ENCODE data around the gene TMC1. TPM values are rescaled to one million over a fixed set of nuclear protein-coding genes. Genes with fewer than 3 reads are reported as not detected.

Gene TMC1
- total and polyA plus RNA-seq, 9 donors: 0.12 to 1.4 (median 0.48) TPM

DNA sequence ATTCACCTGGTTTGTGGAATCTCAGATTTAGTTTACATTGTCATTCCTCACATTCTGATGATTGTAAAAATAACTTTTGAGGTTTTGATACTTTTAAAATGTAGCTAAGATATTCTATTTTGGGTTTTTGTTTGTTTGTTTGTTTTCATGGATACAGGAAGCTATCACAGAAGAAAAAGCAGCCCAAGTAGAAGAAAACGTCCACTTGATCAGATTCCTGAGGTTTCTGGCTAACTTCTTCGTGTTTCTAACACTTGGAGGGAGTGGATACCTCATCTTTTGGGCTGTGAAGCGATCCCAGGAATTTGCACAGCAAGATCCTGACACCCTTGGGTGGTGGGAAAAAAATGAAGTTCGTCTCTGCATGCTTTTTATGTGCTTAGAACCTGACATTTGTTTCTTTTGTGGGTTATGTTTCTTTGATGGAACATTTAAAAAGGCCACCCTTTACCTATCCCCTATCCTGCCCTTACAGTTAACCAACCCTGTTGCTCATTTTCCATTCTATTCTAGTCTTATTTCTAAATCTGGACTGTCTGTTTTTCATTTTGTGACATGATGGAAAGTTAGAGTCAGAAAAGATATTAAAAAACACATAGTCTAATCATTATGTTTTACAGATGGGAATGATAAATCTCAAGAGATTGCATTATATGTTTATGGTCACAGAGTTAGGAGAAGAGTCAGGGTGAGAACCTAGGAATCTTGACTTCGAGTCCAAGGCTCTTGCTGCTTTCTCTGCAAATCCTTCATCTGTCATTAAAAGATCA, 267.7 kb downstream of the TMC1 start:
- 40 to 43% (median 42%) methylated on average over 5 of the region's 5 CpGs for WGBS, 3 donors
- Histone ChIP-seq H3K36me3 (no peaks in the 10 kb centered on the region), H3K27ac (no peak overlapping the region), H3K27me3 (no peaks in the 10 kb centered on the region), H3K4me1 (ENCODE audit: insufficient read depth) (no peaks in the 10 kb centered on the region), H3K4me3 (no peak overlapping the region), H3K9me3 (no peaks in the 10 kb centered on the region)
- DNase-seq: no peak
- TF ChIP-seq POLR2A (IDR thresholded peaks at IDR 0.05): no peak
- no peak for TF ChIP-seq EP300 (IDR thresholded peaks at IDR 0.05)
- TF ChIP-seq, protein P1, sequence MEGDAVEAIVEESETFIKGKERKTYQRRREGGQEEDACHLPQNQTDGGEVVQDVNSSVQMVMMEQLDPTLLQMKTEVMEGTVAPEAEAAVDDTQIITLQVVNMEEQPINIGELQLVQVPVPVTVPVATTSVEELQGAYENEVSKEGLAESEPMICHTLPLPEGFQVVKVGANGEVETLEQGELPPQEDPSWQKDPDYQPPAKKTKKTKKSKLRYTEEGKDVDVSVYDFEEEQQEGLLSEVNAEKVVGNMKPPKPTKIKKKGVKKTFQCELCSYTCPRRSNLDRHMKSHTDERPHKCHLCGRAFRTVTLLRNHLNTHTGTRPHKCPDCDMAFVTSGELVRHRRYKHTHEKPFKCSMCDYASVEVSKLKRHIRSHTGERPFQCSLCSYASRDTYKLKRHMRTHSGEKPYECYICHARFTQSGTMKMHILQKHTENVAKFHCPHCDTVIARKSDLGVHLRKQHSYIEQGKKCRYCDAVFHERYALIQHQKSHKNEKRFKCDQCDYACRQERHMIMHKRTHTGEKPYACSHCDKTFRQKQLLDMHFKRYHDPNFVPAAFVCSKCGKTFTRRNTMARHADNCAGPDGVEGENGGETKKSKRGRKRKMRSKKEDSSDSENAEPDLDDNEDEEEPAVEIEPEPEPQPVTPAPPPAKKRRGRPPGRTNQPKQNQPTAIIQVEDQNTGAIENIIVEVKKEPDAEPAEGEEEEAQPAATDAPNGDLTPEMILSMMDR (IDR thresholded peaks at IDR 0.05): no peak
- intact Hi-C loops (cut with DNase I): no loop called here

DNA sequence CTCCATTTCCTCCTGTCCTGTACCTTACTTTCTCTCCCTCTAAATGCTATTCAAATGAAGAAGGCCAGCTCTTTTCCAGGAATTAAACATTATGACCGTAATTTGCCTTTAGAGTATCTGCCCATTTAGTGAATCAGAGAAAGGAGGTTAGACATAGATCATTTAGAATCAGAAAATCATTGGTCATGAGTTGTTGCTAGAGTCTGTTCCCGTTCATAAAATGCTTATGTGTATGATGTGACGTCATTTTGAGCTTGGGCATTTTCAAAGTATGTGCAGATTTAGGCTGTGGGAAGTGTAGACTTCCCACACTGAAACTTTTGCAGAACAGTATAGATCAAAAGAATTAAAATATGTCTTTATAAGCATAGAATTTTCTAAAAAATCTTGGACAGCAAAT, 268.5 kb downstream of the TMC1 start:
- intact Hi-C loops (cut with DNase I): no loop called here
- H3K4me3 ChIP-seq: no peak overlapping the region
- no peaks in the 10 kb centered on the region for H3K27me3 ChIP-seq
- H3K9me3 ChIP-seq: no peaks in the 10 kb centered on the region
- H3K4me1 ChIP-seq (ENCODE audit: insufficient read depth): no peaks in the 10 kb centered on the region
- 91 to 92% (median 92%) methylated on average over 3 of the region's 3 CpGs for WGBS, 3 donors
- H3K27ac ChIP-seq: no peak overlapping the region
- TF ChIP-seq POLR2A (IDR thresholded peaks at IDR 0.05) (no peak), EP300 (IDR thresholded peaks at IDR 0.05) (no peak)
- TF ChIP-seq, protein P1 (IDR thresholded peaks at IDR 0.05): no peak
- DNase-seq: no peak
- no peaks in the 10 kb centered on the region for H3K36me3 ChIP-seq

DNA sequence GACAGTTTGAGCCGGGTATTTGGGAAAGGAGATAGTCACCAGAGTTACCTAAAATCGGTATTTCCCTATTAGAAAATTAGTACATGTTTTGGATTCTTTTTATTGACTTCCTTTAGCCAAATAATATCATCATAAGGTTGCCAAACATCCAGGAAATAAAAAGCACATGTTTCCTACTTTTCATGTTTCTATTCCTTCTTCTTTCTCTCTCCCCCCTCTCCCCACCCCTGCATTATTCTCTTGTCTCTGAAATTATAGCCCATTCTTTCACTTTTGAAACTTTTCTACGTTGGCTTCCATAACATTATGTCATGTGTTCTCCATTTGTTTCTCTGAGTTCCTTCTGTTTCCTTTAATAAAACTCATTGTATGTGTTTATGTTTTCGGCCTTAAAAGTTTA, 269.6 kb downstream of the TMC1 start:
- intact Hi-C loops (cut with DNase I): no loop called here
- Histone ChIP-seq H3K36me3 (no peaks in the 10 kb centered on the region), H3K4me1 (ENCODE audit: insufficient read depth) (no peaks in the 10 kb centered on the region), H3K9me3 (no peaks in the 10 kb centered on the region), H3K27me3 (no peaks in the 10 kb centered on the region), H3K4me3 (no peak overlapping the region), H3K27ac (no peak overlapping the region)
- WGBS, 3 donors: 51 to 71% (median 64%) methylated on average over 4 of the region's 4 CpGs
- TF ChIP-seq, protein P1 (IDR thresholded peaks at IDR 0.05): no peak
- TF ChIP-seq EP300 (IDR thresholded peaks at IDR 0.05) (no peak), POLR2A (IDR thresholded peaks at IDR 0.05) (no peak)
- DNase-seq: no peak

DNA sequence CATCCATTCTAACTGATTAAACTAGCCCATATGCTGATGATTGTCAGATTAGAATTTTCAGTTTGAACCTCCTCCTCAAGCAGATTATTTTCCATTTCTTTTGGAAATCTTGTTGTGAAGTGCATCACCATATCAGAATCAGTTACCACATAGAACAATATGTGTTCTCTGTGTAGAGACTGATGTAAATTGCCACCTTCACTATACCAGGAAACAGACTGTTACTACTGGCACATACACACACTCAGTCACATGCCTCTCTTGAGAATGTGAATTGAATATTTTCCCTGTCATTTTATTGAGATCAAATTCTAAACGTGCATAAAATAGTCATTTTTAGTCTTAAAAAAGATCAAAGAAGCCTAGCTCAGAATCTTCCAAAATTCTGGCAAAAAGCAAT, 270.0 kb downstream of the TMC1 start:
- H3K27me3 ChIP-seq: no peaks in the 10 kb centered on the region
- TF ChIP-seq POLR2A (IDR thresholded peaks at IDR 0.05): no peak
- TF ChIP-seq, protein P1 (IDR thresholded peaks at IDR 0.05): no peak
- TF ChIP-seq EP300 (IDR thresholded peaks at IDR 0.05): no peak
- H3K36me3 ChIP-seq: no peaks in the 10 kb centered on the region
- intact Hi-C loops (cut with DNase I): no loop called here
- no peak overlapping the region for H3K4me3 ChIP-seq
- DNase-seq: no peak
- H3K27ac ChIP-seq: no peak overlapping the region
- no peaks in the 10 kb centered on the region for H3K9me3 ChIP-seq
- no peaks in the 10 kb centered on the region for H3K4me1 ChIP-seq (ENCODE audit: insufficient read depth)
- WGBS, 3 donors: 48 to 63% (median 56%) methylated on average over 1 of the region's 1 CpG

Measured in ovary (tissue), 9 donors.